Activated CD4-positive, alpha-beta T cell treated with anti-CD3 and anti-CD28 coated beads, Interleukin-10, Interleukin-2, amounts not matched to agents 100 ng/mL and 50 ng/mL, durations not matched to agents 16 hours and 8 hours (primary cell): ENCODE results near the gene NTRK1.

ENCODE experiments used
- DNase-seq: peaks from one replicate; pipeline ENCODE4 v3.0.0-alpha.2; 2020

Gene NTRK1

DNA sequence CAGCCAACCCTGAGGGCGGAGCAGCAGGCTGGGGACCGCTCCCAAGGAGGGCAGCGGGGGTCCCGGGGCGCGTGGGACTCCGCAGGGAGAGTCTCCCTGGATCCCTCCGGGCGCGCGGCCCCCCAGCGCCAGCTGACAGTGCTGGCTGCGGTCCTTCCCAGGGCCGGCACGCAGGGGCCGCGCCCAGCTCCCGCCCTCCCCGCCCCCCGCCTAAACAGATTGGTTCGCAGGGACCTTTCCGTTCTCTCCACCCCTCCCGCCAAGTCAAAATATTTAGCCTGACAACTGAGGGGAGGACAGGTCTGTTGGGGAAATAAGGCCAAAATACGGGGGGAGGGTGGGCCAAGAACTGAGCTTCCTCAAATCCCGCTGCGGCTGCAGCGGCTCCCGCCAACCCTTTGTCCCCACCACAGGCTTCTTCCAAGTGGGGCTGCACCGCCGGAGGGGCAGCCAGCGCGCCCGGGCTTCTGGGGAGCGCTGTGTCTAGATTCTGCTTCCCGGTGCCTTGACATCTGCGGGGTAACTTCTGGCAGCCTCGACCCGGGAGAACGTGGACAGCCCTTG lies 1.6 kb upstream of the NTRK1 start, which contains the start of gene INSRR:
Gene INSRR, minus strand, starts transcription at position 159 of the 564 bp plus-strand sequence. CDS start 496 bp downstream, outside the sequence.
- no peak for DNase-seq

DNA sequence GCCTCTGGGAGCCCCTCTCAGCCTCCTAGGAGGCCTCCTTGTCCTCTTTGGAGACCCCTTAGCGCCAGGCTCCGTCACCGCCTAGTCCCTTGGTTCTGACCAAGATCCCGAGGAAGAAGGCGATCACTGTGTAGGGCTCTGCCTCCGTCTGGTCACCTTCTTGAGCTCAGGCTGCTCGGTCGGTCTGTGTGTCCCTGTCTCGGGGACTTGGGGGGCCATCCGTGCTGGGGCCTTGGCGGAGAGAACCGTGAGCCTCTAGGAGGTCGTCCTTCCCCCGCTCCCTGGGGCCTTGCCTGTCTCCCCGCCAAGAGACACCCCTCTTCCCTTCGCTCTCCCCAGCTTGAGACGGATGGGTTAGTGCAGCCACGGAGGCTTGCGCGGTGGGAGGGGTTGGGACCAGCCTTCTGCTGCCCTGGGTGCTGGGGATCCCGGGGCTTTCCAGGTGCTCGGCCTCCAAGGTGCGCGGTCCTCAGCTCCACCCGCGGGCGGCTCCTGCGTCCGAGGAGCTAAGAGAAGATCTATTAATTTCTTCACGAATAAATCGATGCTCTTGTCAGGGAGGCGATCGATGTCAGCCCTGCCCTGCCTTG lies 1.0 kb upstream of the NTRK1 start:
- no peak for DNase-seq

DNA sequence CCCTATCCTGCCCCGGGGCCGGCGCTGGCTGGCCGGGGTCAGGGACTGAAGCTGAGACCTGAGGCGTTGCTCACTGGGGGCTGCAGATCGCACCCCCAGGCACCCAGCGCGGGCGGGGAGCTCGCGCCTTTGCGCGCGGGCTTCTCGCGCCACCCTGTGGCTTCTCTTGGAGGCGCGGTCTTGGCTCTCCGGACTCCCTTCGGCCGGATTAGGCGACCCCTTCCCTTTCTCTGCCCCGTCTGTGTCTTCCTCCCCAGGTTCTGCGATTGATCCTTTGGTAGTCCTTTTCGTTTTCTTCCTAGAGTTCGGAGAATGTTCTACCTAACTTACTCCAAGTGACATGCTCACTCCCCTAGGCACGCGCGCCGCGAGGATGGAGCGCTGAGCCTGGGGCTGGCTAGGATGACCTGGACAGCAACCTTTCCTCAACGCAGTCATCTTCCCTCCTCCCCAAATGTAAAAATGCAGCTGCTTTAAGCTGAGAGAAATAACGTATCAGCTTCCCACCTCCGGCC lies 495 bp upstream of the NTRK1 start:
- DNase-seq, result peak; percentile 64

DNA sequence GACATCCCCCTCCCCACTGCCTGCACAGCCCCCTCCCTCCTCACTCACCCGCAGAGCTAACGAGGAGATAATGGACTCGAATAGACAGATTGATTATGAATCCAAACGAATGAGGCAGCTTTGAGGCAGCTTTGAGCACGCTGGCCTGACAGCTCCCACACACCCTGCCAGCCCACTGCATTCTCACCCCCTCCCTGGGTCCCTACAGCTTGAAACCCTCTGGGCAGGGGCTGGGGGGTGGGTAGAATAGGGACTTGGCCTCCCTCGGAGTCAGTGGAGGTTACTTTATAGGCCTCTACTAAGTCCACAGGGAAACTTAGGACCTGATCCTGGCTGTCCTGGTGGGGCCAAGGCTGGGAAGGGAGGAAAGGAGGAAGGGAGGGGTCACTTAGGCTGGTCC lies 1.9 kb downstream of the NTRK1 start:
- no peak for DNase-seq

DNA sequence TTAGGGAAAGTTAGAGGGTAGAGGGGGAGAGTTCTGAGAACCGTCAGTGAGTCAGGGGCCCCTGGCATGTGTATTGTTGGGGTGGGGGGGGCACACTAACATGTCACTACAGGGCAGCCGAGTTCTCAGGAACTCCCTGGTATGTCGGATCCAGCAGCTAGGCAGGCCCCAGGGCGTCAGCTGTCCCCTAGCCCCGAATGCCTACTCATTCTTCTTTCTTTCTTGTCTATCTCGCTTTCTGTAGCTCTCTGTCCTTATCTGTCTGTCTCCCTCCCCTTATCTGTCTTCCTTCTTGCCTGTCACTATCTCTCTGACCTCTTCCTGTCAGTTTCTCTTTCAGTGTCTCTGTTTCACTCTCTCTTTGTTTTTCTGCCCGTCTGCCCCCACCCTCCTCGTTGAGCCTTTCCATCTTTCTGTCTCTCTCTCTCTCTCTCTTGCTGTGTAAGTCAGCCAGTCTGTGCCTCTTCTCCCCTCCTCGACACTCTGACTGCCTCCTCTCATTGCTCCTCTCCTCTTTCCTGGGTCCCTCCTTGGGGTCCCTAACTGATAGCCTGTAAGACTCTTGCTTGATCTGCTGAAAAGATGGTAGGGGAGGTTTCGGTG lies 2.4 kb downstream of the NTRK1 start:
- DNase-seq, result peak; percentile 57

DNA sequence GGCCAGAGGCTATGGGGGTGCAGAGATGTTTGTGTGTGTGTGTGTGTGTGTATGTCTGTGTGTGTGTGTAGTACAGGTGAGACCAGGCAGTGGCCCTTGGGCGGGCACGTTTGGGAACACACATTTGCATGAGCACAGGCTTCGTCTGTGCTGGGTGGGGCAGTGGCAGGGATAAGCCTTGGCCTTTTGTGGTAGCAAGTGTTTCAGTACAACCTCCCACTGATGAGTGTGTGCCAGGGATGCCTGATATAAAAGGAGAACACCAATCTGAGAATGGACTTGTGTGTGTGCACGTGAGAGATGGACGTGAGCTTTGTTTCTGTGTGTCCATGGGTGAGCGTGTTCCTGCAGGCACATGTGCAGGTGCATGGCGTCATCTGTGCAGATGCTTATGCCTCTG lies 3.0 kb downstream of the NTRK1 start:
- no peak for DNase-seq

DNA sequence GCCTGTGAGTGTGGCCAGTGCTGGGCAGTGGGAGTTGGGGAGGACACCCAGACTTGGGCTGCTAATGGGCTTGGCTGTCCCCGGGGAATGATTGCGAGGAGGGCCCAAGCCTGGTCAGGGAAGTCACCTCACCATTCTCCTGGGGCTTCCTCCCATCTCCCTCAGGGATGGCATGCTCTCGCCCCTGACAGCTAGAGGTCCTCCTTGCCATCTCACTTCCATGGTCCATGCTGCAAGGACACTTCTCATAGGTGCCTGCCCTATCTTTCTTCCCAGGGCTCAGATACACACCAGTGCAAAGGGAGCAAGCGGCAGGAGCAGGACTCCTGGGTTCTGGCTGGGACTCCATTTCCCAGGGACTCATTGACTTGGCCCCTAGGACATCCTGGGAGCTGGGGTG lies 4.1 kb downstream of the NTRK1 start:
- DNase-seq, result no peak

DNA sequence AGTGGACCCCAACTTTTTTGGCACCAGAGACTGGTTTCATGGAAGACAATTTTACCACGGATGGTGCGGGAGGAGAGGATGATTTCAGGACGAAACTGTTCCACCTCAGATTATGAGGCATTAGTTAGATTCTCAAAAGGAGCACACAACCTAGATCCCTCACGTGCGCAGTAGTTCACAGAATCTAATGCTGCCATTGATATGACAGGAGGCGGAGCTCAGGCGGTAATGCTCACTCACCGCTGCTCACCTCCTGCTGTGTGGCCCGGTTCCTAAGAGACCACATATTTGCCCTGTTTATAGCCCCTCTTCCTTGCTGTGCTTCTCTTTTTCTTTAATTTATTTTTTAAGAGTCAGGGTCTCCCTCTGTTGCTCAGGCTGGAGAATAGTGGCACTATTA lies 4.6 kb downstream of the NTRK1 start:
- no peak for DNase-seq

DNA sequence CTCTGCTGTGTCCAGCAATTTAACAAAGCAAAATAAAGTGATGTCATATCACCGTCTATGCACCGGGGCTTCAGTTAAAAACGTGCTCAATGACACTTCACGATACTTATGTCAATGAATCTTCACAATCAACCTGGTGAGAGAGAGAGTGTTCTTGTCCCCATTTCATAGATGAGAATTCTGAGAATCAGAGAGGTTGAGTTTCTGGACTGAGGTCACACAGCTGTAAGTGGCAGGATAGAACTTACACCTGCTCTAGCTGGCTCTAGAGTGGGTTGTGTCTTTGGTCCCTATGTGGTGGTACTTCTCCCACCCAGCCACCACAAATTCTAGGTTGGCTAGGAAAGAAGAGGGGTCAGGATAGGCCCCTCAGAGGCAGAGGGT lies 5.2 kb downstream of the NTRK1 start:
- no peak for DNase-seq

DNA sequence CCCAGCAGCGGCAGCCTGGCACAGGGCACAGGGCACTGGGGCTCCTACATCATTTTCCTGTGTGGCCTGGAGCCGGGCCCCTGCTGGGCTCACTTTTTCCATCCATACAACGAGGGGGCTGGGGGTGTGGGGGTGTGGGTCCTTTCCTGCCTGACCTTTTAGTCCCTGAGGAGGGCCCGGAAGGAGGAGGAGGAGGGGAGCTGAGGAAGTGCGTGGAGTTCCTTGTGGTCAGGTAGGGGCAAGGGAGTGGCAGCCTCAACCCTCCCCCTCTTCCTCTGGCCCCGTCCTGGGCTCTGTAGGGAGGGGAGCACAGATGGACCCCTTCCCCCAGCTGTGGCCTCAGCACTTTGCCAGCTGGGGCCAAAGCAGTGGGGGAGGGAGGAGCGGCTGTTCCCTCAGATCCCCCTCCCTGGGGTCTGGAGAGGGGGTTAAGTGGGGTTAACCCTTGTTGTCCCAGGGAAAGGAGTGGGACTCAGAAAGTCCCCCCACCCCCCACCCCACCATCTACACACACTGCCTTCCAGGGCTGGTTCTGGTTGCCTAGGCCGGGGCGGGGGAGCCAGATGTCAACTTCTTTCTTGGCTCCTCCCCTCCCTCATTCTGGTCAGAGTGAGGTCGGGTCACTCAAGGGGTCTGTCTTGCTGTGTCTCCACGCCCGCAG lies 5.7 kb downstream of the NTRK1 start:
- DNase-seq, result no peak

DNA sequence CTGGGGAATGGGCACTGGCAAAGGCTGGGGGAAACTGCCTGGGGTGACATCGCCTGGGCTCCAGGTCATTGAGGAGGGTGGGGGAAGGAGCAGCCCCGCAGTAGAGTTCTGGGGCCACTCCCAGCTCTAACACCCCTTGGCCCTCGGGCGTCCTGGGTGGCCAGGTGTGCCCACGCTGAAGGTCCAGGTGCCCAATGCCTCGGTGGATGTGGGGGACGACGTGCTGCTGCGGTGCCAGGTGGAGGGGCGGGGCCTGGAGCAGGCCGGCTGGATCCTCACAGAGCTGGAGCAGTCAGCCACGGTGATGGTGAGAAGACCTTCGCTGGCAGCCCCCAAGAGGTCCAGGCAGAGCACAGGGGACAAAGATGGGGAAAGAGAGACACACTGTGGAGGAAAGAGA lies 7.7 kb downstream of the NTRK1 start:
- DNase-seq, result no peak

DNA sequence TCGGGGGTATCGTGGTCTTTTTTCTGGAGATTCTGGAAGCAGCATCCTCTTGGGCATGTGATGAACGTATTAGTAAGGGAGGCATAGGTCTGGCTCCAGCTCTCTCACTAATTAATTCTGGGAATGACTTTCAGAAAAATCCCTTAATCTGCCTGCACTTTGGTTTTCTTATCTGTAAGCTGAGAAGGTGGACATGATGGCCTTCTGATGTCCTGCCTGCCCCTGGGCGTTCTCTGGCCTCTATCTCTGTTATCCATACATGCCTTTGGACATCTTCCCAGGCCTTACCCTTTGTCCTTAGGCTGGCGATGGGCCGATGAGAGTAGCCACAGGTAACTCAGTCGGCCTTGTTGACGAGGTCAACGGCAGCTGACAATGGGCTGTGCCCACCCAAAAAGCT lies 8.8 kb downstream of the NTRK1 start:
- no peak for DNase-seq

DNA sequence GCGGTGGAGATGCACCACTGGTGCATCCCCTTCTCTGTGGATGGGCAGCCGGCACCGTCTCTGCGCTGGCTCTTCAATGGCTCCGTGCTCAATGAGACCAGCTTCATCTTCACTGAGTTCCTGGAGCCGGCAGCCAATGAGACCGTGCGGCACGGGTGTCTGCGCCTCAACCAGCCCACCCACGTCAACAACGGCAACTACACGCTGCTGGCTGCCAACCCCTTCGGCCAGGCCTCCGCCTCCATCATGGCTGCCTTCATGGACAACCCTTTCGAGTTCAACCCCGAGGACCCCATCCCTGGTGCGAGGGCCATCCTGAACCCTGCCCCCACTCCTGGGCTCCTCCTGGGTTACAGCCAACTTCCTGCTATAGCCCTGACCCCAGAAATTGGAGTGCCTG lies 13.0 kb downstream of the NTRK1 start:
- no peak for DNase-seq

DNA sequence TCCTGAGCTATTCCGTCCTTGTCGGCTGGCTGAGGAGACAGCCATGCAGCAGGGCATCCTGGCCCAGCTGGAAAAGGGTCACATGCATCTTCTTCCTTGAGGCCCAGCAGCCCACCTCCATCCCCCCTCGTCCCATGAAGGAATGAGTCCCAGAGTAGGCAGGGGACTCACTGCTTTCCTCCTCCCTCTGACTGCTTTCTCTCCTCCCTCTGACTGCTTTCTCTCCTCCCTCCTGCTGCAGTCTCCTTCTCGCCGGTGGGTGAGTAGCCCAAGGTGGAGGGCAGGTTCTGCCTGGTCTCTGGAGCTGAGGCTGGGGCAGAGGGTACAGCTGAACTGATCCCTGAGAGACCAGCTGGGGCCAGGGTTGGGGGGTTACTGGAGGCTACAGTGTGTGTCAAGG lies 13.5 kb downstream of the NTRK1 start:
- DNase-seq, result no peak

DNA sequence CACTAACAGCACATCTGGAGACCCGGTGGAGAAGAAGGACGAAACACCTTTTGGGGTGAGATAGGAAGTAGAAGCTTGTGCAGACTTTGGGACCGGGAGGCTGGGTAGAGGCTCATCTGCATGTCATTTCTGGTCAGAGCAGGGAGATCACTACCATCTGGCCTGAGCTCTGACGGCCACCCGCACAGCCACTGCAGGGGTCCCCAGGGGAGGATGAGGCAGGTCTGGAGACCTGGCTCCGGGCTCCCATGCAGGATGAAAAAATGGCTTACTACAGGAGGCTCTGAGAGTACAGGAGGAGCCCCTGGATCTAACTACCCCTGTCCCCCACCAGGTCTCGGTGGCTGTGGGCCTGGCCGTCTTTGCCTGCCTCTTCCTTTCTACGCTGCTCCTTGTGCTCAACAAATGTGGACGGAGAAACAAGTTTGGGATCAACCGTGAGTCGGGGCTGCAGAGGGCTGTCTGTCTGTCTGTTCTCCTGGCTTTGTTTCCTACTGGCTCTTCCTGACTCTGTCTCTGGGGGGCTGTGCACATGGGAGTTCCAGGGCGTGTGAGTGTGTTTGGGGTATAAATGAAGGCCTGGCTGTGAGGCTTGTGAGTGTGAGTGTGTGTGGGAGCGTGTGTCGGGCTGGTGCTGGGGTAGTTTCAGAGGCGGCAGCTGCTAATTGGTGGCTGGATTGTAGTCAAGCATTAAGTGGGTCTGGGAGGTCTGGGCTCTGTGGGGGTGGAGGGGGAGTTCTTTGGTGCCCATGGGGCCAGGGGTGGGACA lies 14.1 kb downstream of the NTRK1 start:
- DNase-seq, result no peak

DNA sequence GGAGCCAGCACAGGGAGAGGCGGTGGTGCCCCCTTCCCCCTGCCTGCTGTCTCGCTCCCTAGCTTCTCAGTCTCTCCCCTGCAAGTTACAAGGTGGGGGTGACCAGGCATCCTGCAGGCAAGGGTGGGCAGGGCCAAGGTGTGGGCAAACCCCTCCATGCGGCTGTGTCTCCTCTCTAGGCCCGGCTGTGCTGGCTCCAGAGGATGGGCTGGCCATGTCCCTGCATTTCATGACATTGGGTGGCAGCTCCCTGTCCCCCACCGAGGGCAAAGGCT lies 14.6 kb downstream of the NTRK1 start:
- no peak for DNase-seq

DNA sequence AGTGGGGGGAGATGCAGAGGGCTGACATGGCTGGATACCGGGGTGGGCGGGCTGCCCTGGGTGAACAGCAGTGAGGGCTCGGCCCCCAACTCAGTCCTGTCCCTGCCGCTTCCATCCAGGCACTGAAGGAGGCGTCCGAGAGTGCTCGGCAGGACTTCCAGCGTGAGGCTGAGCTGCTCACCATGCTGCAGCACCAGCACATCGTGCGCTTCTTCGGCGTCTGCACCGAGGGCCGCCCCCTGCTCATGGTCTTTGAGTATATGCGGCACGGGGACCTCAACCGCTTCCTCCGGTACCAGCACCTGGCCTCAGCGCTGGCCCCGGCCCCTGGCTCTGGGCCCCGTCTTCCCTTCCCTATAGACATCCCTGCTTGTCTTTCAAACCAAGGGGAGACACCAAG lies 15.6 kb downstream of the NTRK1 start:
- DNase-seq, result no peak

DNA sequence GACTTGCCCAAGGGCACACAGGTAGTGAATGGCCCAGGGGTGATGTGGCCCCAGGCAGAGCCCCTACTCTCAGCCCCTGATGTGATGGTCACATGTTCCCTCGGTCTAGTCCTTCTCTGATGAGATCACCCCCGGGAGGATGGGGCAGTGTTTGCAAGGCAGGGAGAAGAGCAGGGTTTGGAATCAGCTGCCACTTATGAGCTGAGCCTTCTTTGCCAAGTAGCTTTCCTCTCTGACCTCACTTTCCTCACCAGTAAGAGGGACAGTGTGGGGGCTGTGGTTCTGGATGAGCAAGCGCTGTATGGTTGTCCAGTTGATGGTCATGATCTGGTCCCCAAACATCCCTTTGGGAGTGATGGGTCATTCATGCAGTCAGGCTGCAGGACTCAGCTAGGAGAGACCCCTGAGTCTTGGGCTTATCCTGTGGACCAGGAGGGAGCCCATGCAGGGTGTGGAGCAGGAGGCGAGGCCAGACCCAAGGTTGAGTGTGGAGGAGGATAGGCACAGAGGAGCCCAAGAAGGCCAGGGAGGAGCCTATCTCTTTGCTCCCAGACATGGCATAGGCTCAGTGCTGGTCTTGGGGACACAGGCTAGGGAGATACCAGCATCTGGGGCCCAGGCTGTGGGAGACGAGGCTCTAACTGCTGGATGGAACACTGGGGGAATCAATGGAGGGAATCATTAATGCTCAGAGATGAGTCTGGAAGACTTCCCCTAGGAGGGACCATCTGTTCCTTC lies 16.9 kb downstream of the NTRK1 start:
- no peak for DNase-seq

DNA sequence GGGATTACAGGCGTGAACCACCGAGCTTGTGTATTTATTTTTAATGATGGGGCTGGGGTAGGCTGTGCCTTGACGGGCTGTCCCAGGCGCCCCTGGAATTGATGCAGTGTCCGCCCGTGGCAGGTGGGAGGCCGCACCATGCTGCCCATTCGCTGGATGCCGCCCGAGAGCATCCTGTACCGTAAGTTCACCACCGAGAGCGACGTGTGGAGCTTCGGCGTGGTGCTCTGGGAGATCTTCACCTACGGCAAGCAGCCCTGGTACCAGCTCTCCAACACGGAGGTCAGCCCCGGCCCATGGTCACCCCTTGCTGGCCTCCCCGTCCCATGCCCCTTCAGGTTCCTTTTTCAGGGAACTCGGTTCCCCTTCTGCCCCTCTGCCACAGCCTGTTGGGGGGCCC lies 19.2 kb downstream of the NTRK1 start:
- no peak for DNase-seq

DNA sequence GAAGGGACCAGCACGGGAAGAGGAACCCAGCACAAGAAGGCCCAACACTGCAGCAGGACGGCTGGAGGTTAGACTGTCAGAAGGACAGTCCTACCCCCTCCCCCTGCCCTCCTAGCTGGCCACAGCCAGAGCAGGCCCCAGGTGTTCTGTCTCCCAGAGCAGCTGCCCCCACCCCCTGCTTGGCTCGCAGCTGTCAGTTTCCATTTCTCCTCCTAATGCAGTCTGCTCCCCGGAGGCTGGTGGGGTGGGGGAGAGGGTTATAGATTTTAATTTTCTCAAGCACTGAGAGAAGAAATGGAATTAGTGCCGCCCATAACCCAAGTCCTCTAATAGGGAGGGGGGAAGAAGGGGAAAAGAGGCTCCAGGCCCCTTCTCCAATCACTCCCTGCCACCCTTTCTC lies 19.8 kb downstream of the NTRK1 start:
- no peak for DNase-seq

DNA sequence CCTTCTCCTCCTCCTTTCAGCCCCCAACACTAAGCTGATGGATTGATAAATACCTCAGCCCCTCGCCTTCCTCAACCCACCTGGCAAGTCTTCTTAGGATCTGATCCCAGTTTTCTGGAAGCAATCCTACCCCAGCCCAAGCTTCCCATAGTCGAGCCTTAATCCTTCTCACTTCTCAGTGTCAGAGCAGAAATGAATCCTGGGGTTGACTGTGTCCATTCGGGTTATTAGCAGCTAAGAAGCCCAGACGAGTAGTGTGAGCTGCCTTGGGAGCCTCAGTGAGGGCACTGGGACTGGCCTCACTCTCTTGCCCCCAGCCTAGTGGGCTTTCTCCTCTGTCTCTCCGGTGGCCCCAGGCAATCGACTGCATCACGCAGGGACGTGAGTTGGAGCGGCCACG lies 20.4 kb downstream of the NTRK1 start:
- no peak for DNase-seq

DNA sequence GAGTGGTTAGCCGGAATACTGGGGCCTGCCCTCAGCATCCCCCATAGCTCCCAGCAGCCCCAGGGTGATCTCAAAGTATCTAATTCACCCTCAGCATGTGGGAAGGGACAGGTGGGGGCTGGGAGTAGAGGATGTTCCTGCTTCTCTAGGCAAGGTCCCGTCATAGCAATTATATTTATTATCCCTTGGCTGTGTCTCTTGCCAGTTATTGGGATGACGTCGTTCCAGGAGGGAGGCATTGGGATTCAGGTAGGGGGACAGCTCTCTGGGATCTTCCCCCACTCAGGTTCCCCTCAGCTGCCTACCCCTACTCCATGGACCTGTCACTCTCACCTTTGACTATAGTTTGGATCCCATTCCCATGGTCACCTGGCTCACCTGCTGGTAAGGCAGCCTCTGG lies 21.0 kb downstream of the NTRK1 start:
- no peak for DNase-seq

DNA sequence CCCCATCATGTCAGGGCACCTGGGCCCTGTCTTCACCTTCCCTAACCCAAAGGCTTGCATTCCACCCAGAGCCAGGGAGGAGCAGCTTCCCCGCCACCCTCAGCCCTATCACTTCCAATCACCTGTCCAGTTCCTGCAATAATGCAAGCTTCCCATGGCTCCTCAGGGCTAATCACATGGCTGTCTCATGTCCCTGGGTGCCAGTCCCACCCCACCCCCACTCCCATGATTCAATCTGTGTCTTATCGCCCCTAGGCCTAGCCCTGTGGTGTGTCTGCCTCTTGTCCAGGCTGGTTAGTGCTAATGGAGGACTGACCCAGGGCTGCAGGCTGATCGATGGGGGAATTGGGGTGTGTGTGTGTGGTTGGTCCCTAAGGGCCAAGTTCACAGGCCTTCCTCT lies 21.9 kb downstream of the NTRK1 start:
- no peak for DNase-seq
